COLO668 (cell line): Measurements from ENCODE around the gene UBE3D.
"Not testable (repeated sequence)": the region's sequence is repeated elsewhere in the genome, so short reads cannot be mapped to it uniquely, and the experiment has no call there.

Experiments used
- DNase-seq: peaks from one replicate; lab custom pipeline; 2025; ENCODE audit not compliant: unreplicated experiment; lab: John Stamatoyannopoulos, UW

Gene UBE3D

DNA sequence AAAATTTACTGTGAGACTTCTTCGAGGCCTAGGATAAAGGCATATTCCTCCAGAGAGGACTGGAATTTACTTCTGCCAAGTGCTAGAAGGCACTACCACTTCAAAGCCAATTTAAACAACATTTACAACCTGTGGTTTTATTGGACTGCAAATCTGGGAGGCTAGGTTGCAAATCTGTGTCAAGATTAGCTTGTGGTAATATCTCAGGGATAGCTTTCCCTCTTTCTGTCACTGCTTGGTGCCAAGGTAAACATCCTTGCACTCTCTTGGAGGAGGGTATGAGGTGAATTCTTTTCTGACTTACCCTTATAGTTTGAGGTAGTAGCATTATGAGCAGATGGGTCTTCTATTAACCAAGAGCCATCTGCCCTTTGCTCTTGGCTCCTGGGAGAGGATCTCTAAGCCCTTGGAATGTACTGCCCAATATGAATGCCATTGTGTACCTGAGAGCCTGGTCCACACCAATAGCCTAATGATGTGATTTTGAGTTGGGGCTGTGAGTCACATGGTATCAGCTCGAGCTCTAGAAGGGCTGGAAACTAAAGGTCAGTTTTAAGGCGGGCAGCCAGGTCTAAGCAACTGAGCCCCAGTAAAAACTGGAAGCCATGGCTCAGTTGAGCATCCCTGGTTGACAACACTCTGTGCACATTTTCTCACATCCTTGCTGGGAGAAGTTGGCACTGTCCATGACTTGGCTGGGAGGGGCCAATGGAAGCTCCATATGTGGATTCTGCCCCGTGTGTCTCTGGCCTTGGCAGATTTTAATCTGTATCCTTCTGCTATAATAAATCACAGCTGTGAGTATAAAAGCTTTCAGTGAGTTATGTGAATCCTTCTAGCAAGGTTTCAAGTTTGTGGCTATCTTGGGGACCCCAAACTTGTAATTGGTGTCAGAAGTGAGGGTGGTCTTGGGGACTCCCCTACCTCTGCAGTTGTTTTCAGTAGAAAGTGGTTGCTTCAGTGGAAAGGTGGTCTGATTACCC, 188.1 kb downstream of the UBE3D start:
- no peak for DNase-seq

DNA sequence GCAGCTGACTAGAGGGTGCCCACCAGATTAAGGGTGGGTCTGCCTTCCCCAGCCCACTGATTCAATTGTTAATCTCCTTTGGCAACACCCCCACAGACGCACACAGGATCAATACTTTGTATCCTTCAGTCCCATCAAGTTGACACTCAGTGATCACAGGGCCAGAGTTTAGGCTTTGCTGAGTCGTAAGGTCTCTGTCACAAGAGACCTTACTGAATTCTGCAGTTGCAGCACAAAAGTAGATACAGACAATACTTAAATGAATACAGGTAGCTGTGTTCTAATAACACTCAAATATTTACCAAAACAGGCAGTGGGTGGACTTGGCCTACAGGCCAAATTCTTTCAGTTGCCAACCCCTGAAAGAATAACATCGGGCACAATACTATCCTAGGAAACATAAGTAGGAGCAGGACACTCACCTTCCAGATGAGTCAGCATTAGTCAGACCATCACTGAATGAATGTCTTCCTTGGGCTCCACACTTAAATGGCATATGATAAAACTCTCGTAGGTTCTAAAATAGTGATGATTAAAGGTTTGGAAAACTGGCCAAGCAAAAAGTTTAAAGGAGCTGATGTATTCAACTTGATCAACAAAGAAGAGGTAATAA, 190.0 kb downstream of the UBE3D start:
- DNase-seq: no peak

DNA sequence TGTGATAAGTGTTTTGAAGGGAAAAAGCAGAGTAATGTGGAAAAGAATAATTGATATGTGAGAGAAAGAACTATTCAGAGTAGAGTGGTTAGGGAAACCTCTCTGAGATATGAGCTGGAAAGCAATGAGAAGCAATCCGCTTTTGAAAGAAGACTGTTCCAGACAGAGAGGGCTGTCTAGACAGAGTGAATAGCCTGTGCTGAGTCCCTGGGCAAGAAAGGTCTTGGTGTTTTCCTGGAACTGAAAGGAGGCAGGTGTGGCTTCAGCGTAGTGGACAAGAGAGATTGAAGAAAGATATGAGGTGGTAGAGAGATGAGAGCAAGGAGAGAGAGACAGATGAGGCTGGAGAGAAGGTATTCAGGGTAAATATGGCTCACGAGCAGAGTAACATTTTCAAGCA, 190.8 kb downstream of the UBE3D start:
- no peak for DNase-seq

DNA sequence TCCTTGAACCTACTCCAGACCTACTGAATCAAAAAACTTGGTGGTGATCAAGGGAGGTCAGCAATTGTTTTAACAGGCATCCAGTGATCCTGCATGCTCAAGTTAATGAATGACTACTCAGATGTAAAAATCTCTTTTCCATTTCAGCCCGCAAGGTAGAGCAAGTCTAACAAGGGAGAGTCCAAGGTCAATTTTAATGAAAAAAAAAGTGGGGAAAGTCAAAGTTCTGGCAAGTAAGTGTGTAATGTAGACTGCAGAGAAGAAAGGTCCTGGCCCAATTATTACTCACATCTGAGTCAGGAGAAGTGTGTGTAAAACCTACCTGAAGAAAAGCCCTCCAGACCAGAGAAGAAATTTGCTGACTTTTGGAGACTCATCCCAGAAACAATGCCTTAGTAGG, 193.5 kb downstream of the UBE3D start:
- no peak for DNase-seq

DNA sequence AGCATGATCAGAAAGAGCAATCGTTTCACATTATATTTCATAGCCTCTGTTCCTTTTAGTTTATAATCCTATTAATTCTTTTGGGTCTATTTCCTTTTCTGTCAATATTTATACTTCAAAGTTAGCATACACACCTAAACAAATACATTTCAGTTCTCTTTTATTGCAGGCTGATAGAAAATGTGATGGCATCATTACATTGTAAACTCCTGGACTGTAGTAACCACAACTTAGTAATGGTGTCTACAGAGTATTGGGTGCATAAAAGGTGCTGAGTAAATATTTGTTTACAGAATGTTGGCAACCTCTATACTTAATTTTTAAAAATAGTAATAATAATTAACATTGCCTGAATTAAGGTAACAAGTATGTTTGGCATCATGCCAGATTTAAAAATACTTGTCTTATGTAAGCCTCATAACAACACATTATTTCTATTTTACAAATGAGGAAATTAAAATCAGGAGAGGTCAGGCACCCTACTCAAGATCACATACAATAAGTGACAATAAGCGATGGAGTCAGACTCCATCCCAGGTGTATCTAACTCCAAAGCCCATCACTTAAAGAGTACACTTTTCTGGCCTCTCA, 195.0 kb downstream of the UBE3D start:
- no peak for DNase-seq

DNA sequence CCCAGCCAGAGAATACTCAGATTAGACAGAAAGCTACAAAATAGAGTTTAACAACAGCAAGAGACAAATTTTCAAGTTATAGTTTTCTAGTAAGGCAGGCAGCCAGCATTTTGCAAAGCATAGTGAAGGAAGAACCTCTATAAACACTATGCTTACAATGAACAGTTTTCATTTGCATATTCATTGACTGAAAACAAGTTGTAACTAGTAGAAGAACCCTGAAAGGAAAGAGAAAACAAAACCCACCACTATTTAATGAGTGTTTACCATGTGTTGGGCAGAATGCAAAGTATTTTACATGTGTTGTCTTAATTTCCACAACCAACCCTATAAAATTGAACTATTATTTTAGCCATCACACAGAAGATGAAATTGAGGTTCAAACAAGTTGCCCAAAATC, 196.1 kb downstream of the UBE3D start:
- no peak for DNase-seq

DNA sequence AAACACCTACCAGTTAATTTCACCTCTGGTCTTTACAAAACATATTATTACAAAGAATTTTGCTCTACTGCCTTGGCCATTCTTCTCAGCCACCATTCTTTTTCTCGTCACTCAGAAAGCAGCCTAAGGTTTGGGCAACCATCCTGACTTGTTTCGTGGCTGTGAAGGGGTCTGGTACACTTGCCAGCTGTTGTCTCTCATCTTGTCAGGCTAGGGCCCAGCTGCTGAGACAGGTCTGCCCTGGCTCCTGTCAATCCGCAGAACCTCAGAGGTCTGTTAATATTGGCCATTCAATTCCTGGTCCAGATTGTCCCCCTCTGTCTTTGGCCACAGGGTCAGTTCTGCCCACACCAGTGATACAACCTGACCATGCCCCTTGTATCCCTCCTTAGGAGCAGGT, 197.7 kb downstream of the UBE3D start:
- DNase-seq: no peak

DNA sequence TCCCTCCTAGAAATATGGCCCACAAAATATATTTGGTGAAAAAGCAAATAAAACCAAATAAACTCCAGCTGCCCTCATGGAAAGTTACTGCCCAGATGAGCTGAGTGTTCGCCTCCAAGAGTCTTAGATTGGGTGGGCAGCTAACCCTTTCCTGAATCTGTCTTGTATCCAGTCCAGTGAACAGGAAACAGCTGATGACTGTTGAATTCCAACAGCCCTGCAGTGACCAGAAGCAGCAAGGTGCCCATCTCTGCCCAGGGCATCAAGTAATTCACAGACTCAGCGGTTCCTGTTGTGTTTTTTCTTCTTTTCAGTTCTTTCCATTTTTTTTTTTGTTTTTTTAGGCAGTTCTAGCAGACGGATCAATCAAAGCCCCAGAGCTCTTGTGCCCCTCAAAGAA, 199.2 kb downstream of the UBE3D start:
- no peak for DNase-seq

DNA sequence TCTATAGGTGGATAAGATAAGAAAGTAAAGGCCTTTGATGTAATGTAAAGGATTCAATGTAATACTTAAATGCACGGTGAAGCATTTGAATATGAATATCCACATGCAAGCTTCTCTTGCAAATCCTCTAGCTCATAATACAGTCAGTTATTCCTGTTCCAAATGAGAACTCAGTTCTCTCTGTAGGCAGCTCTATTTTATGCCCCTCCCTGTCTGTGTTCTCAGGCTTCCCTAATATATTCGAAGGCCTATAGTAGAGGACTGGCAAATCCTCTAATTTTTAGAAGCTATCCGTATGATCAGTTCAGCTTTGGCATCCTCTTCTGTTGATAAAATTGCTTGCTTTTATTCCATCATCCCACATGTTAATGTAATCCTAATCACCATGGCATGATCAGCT, 200.2 kb downstream of the UBE3D start:
- DNase-seq: no peak

DNA sequence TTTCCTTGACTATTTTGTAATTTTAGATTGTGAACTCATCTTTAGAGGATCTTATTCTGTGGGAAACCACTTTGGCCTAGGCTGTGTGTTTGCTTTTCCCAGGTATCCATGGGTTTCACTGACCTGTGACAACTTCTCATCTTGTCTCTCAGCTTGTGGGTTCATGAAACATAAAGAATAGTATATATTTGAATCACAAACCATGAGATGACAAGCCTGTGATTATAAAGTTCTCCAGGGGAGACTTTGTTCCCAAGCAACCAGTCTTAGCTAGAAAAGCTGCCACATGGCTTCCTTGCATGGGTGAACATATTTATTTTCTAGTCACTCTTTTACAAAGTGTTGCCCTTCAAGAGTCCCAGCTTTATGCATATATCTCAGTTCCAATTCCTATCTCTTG, 201.9 kb downstream of the UBE3D start:
- no peak for DNase-seq

DNA sequence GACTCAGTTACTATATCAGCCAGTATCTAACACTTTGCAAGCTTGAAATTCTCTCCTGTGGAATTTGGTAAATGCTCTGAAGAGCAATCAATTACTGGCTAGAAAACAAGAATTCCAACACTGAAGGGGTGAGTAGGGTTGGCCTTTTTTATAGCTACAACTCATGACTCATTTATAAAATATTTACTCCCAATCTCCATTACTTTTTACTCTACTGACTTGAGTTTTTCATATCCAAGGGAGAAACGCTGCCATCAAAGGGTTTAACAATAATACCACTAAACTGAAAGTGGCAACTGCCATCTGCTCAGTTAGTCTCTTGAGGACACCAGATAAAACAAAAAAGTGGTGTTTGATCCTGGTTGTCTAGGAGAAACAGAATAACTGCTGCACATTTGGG, 203.1 kb downstream of the UBE3D start:
- DNase-seq: no peak

DNA sequence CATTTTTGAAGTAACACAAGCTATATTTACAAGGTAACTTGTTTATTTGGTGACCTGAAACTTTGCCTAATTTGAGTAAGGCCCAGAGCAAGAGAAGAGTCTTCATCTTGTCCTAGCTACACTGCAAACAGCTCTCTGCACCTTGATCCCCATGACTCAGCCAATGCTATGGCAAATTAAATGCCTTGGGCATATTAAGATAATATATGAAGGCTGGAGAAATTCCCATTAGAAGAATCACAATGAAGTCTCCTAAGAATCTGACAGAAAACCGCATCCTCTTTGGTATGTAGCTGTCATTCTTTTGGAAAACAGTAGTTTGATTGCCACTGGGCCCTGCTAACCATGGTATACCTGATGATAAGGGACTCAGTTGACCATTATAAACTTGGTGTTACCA, 204.5 kb downstream of the UBE3D start:
- DNase-seq: no peak

DNA sequence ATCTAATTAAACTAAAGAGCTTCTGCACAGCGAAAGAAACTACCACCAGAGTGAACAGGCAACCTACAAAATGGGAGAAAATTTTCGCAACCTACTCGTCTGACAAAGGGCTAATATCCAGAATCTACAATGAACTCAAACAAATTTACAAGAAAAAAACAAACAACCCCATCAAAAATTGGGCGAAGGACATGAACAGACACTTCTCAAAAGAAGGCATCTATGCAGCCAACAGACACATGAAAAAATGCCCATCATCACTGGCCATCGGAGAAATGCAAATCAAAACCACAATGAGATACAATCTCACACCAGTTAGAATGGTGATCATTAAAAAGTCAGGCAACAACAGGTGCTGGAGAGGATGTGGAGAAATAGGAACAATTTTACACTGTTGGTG, 209.6 kb downstream of the UBE3D start:
- not testable (repeated sequence) for DNase-seq

DNA sequence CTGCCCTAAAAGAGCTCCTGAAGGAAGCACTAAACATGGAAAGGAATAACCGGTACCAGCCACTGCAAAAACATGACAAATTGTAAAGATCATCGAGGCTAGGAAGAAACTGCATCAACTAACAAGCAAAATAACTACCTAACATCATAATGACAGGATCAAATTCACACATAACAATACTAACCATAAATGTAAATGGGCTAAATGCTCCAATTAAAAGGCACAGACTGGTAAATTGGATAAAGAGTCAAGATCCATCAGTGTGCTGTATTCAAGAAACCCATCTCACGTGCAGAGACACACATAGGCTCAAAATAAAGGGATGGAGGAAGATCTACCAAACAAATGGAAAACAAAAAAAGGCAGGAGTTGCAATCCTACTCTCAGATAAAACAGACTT, 212.7 kb downstream of the UBE3D start:
- not testable (repeated sequence) for DNase-seq

DNA sequence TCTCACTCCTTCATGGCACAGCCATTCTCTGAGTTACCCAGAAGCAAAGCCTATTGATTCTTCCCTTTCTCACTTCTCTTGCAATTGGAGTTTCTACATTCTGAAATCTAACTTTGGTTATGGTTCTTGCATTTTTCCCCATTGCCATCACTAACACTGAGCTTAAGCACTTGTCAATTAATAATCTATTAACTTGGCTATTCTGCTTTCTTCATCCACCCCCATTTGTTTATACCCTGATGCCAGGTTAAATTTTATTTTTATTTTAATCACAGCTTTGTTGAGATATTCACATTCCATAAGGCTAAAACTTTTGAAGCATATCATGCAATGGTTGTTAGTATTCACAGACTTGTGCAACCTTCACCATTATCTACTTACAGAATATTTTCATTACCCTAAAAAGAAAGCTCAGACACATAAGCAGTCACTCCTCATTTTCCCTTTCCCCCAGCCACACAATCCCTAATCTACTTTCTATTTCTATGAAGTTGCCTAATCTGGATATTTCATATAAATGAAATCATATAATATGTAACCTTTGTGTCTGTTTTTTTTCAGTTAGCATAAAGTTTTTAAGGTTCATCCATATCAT, 222.3 kb downstream of the UBE3D start:
- no peak for DNase-seq

DNA sequence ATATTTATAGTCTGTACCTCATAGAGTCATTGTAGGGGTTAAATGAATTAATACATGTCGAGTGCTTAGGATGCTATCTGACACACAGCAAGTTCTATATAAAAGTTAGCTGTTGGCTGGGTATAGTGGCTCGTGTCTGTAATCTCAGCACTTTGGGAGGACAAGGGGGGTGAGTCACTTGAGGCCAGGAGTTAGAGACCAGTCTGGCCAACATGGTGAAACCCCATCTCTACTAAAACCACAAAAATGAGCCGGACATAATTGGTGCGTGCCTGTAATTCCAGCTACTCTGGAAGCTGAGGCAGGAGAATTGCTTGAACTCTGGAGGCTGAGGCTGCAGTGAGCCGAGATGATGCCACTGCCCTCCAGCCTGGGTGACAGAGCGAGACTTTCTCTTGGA, 222.9 kb downstream of the UBE3D start:
- DNase-seq: no peak
